OCI-LY3 (cell line): ENCODE measurements around the gene CACNA1A.

Experiments used
- EZH2phosphoT487 ChIP-seq: fragments of 200-600 bp; shearing (Covaris generic); IDR thresholded peaks from 2 replicates; pipeline ENCODE4 v1.6.1; 2018; ENCODE audit warnings: antibody characterized with exemption, mixed run types, low read depth
- TF ChIP-seq, protein P1 (sequence below): fragments of 200-600, 300-600 bp; sonication (generic); IDR thresholded peaks from 2 replicates; pipeline ENCODE4 v1.5.1; 2014; ENCODE audit warnings: antibody characterized with exemption, low read length, low read depth

DNA sequence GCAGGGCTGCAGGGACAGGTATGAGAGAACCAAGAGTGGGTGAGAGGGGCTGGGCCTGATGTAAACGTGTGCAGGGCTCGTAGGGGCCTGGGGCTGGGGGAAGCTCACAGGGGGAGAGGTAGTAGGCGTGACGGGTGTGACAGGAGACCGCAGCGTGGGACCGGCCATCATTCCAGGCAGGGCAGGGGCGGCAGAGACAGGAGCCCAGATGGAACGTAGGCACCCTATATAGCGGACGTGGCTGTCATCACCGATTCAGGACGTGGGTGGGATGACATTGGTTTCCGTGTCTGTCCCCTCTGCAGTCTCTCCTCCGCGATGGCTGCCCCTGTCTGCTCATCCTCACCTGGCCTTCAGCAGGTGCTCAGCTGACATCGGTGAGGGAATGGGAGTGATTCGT is 307.6 kb downstream of the CACNA1A start:
- TF ChIP-seq, protein P1, sequence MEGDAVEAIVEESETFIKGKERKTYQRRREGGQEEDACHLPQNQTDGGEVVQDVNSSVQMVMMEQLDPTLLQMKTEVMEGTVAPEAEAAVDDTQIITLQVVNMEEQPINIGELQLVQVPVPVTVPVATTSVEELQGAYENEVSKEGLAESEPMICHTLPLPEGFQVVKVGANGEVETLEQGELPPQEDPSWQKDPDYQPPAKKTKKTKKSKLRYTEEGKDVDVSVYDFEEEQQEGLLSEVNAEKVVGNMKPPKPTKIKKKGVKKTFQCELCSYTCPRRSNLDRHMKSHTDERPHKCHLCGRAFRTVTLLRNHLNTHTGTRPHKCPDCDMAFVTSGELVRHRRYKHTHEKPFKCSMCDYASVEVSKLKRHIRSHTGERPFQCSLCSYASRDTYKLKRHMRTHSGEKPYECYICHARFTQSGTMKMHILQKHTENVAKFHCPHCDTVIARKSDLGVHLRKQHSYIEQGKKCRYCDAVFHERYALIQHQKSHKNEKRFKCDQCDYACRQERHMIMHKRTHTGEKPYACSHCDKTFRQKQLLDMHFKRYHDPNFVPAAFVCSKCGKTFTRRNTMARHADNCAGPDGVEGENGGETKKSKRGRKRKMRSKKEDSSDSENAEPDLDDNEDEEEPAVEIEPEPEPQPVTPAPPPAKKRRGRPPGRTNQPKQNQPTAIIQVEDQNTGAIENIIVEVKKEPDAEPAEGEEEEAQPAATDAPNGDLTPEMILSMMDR: no peak
- no peak for TF ChIP-seq EZH2phosphoT487
